ENCODE results near the gene UBE2M.

DNA sequence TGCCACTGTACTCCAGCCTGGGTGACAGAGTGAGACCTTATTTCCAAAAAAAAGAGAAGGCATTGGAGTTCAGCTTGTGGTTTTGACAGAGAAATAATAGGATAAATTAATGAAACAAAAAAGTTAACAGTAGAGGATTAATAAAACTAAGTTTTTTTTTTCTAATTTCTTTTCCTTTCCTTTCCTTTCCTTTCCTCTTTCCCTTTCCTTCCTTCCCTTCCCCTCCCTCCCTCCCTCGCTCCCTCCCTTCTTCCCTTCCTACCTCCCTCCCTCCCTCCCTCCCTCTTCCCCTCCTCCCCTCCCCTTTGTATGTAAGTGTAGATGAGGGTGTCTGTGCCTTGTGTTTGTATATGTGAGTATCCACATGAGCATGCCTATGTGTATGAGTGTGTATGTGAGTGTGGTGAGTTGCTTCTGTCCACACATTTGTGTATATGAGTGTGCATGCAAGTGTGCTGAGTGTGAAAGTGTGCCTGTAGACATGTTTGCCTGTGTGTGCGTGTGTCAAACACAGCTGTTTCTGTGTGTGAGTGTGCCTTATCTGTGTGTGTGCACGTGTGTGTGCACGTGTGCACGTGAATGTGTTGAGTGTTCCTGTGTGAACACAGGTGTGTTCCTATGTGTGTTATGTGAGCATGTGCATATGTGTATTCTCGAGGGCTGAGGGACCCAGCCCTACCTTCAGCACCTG is 27.2 kb upstream of the UBE2M start:
- TF ChIP-seq POLR2A (IDR thresholded peaks at IDR 0.05; ENCODE audit: low read length) (no peak), GATA1 (IDR thresholded peaks at IDR 0.05; ENCODE audit: low read depth, low read length) (no peak)
